HG03457 (cell line): ENCODE measurements around the gene SECISBP2L.
"Not testable (repeated sequence)": the region's sequence is repeated elsewhere in the genome, so short reads cannot be mapped to it uniquely, and the experiment has no call there.

Experiments used
- ATAC-seq: cut with Tn5 transposase; IDR thresholded peaks from one replicate; pipeline ENCODE4 v1.9.1; 2021; ENCODE audit warnings: moderate number of reproducible peaks; ENCODE audit not compliant: unreplicated experiment

The SECISBP2L gene

GRCh38 chr15:49046220-49047102 is at the start of gene SECISBP2L:
Gene SECISBP2L, minus strand, starts transcription at chr15:49046446. Its CDS starts 147 bp downstream, at chr15:49046299.
- peak; percentile 85 for ATAC-seq

GRCh38 chr15:49094923-49095322 is 48.7 kb upstream of the SECISBP2L start:
- ATAC-seq: no peak

- ATAC-seq: no peak
These were observed 47.2 kb upstream of the SECISBP2L start for GRCh38 chr15:49093252-49094105.

GRCh38 chr15:49088996-49089395 is 42.8 kb upstream of the SECISBP2L start:
- ATAC-seq: no peak

GRCh38 chr15:49085696-49086459 is 39.6 kb upstream of the SECISBP2L start:
- ATAC-seq: no peak

GRCh38 chr15:49084285-49084570 is 38.0 kb upstream of the SECISBP2L start:
- no peak for ATAC-seq

GRCh38 chr15:49083401-49084284 is 37.4 kb upstream of the SECISBP2L start:
- no peak for ATAC-seq

GRCh38 chr15:49082960-49083359 is 36.7 kb upstream of the SECISBP2L start:
- no peak for ATAC-seq

GRCh38 chr15:49079340-49080039 is 33.2 kb upstream of the SECISBP2L start:
- no peak for ATAC-seq

GRCh38 chr15:49075881-49076280 is 29.6 kb upstream of the SECISBP2L start:
- ATAC-seq: no peak

GRCh38 chr15:49074589-49075287 is 28.5 kb upstream of the SECISBP2L start:
- ATAC-seq: not testable (repeated sequence)

GRCh38 chr15:49066372-49066771 is 20.1 kb upstream of the SECISBP2L start:
- no peak for ATAC-seq

GRCh38 chr15:49064884-49065283 is 18.6 kb upstream of the SECISBP2L start:
- no peak for ATAC-seq

GRCh38 chr15:49064281-49064653 is 18.0 kb upstream of the SECISBP2L start:
- ATAC-seq: no peak

GRCh38 chr15:49063402-49064280 is 17.4 kb upstream of the SECISBP2L start:
- ATAC-seq: no peak

- no peak for ATAC-seq
These were observed 16.7 kb upstream of the SECISBP2L start for GRCh38 chr15:49062900-49063299.

- no peak for ATAC-seq
These were observed 14.7 kb upstream of the SECISBP2L start for GRCh38 chr15:49060710-49061495.
